ENCODE measurements around the gene PARVB.

The PARVB gene

DNA sequence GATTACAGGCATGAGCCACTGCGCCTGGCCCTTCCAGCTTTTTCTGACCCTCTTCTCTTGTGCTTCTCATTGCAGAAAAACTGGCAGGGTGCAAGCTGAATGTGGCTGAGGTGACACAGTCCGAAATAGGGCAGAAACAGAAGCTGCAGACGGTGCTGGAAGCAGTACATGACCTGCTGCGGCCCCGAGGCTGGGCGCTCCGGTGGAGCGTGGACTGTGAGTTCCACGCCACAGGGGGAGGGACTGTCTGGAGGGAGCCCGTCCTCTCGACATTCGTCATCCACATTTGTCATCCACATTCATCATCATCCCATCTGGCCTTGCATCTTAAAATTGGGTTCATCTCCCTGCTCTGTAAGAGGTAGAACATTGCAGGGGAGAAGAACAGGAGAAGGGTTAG, 107.3 kb downstream of the PARVB start:
- TF ChIP-seq, protein P1, sequence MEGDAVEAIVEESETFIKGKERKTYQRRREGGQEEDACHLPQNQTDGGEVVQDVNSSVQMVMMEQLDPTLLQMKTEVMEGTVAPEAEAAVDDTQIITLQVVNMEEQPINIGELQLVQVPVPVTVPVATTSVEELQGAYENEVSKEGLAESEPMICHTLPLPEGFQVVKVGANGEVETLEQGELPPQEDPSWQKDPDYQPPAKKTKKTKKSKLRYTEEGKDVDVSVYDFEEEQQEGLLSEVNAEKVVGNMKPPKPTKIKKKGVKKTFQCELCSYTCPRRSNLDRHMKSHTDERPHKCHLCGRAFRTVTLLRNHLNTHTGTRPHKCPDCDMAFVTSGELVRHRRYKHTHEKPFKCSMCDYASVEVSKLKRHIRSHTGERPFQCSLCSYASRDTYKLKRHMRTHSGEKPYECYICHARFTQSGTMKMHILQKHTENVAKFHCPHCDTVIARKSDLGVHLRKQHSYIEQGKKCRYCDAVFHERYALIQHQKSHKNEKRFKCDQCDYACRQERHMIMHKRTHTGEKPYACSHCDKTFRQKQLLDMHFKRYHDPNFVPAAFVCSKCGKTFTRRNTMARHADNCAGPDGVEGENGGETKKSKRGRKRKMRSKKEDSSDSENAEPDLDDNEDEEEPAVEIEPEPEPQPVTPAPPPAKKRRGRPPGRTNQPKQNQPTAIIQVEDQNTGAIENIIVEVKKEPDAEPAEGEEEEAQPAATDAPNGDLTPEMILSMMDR (IDR thresholded peaks at IDR 0.05; ENCODE audit: insufficient read depth, low read depth, low read length, missing control alignments) = no peak
- H3K4me3 ChIP-seq (ENCODE audit: low read depth, low read length) = no peak overlapping the region
- DNase-seq (ENCODE audit: low read depth) = no peak

DNA sequence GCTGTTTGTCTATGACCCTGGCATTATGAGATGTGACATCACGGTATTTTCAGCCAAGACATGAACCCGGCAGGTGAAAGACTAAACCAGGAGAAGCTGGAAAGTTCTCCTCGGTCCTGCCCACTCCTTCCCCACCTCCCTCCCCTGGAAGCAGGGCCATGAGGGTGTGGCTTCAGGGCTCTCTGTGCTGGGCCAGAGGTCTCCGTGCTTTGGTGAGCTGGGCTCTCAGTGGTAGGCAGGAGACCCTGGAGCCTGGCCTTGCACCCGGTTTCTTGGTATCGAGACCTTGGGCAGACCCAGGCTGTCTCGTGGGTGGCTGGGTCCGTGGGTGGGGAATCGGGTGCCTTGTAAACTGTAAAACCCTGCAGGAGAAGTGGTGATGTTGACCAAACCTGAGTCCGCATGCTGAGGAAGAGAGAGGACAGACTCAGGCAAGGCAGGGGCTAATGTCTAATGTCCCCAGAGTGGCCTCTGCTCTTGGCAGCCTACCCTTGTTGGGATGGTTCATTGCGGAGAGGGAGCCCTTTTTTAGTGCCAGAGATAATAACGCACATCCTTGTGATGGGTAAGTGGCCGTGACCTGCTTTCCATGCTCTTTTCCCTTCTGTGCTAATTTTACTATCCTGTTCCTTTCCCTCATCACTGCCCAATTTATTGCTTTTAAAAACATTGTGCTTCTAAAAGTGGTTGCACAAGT, 108.0 kb downstream of the PARVB start:
- no peak for DNase-seq (ENCODE audit: low read depth)
- no peak overlapping the region for H3K4me3 ChIP-seq (ENCODE audit: low read depth, low read length)
- TF ChIP-seq, protein P1 (IDR thresholded peaks at IDR 0.05; ENCODE audit: insufficient read depth, low read depth, low read length, missing control alignments) = no peak

DNA sequence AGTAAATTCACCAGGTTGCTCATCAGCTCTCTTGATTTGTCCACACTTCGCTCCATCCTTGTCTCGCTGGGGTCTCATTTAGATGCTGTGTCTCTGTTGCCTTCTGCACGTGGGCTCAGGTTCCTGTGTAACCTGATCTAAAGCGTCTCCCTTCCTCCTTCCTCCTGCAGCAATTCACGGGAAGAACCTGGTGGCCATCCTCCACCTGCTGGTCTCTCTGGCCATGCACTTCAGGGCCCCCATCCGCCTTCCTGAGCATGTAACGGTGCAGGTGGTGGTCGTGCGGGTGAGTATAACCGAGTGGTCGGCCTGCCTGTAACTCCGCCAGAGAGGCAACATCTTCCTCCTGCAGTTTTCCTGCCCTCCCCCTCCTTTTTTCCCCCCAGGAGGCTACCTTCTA, 108.6 kb downstream of the PARVB start:
- DNase-seq (ENCODE audit: low read depth) = no peak
- TF ChIP-seq, protein P1 (IDR thresholded peaks at IDR 0.05; ENCODE audit: insufficient read depth, low read depth, low read length, missing control alignments) = no peak
- H3K4me3 ChIP-seq (ENCODE audit: low read depth, low read length) = no peak overlapping the region

DNA sequence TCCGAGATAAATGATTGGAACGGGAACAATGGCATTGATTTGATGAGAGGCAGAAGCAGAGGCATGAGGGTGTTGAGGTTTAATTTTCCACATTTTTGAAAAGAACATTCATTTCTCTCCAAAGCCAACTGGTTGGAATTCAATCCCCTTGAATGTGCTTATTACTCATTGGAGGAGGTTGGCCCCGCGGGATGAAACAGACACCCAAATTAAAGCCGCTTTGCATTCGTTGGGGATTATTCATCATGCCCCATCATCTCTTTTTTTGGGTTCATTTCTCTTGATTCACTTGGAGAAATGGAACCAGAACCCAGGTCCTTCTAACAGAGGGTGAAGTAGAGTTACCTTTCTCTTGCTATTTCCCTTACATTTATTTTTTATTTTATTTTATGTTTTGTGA, 109.1 kb downstream of the PARVB start:
- TF ChIP-seq, protein P1 (IDR thresholded peaks at IDR 0.05; ENCODE audit: insufficient read depth, low read depth, low read length, missing control alignments) = no peak
- no peak for DNase-seq (ENCODE audit: low read depth)
- H3K4me3 ChIP-seq (ENCODE audit: low read depth, low read length) = no peak overlapping the region

DNA sequence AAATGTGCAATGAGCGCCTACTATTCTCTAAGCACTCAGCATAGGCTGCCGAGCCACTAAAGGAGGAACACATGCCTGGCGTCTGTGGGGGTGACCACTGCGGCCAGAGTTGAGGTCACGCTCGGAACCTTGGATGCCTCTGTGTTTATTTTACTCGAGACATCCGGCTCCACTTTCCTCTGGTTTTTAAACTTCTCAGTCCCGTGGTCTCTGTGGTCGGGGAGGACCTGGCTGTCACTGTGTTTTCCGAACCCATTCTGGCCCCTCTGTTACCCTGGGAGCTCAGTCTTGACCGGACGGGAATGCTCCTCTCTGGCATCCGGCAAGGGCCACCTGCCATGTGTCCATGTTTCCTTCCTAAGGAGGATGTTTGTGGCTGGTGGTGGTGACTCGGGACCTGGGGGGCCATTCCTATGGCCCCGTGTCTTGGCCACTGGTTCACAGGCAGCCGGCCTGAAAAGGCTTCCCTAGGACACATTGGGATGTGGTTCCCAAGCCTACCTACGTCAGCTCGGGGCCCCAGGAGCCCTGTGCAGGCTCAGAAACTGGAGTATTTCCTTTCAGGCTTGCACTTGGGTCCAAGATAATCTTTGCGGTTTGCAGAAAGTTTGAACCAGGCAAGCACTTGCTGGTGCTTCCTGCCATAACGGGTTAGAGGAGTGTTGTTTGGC, 109.9 kb downstream of the PARVB start:
- no peak overlapping the region for H3K4me3 ChIP-seq (ENCODE audit: low read depth, low read length)
- TF ChIP-seq, protein P1 (IDR thresholded peaks at IDR 0.05; ENCODE audit: insufficient read depth, low read depth, low read length, missing control alignments) = no peak
- DNase-seq (ENCODE audit: low read depth) = no peak

DNA sequence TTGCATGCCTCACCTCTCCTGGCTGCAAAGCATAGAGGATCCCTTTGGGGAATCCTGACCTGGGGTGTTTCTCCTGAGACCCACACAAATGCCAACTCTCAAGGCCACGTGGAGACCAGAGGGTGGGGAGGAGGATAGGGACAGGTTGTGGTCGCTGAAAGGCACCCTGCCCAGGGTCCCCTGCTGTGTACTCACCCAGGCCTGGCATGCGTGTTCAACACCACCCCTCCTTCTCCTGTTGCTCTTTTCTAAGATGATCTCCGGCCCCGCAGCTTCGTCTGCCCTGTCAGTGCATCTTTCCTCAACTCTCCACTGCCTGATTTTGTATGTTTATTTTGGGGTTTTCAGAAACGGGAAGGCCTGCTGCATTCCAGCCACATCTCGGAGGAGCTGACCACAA, 112.0 kb downstream of the PARVB start:
- TF ChIP-seq, protein P1 (IDR thresholded peaks at IDR 0.05; ENCODE audit: insufficient read depth, low read depth, low read length, missing control alignments) = no peak
- no peak for DNase-seq (ENCODE audit: low read depth)
- H3K4me3 ChIP-seq (ENCODE audit: low read depth, low read length) = no peak overlapping the region

Data from GM12865 (cell line).